ENCODE results near the gene SNX22.
A peak's percentile ranks its signal among the peaks of the same experiment; 100 is the strongest.

The SNX22 gene

GRCh38 chr15:64134345-64134829 lies 17.1 kb upstream of the SNX22 start:
- no peak for DNase-seq (ENCODE audit: low spot score)

- no peak for DNase-seq (ENCODE audit: low spot score)
These were observed 15.2 kb upstream of the SNX22 start for GRCh38 chr15:64136347-64136746.

- peak; percentile 25 for DNase-seq (ENCODE audit: low spot score)
These were observed 14.2 kb upstream of the SNX22 start for GRCh38 chr15:64137226-64137833.

DNA sequence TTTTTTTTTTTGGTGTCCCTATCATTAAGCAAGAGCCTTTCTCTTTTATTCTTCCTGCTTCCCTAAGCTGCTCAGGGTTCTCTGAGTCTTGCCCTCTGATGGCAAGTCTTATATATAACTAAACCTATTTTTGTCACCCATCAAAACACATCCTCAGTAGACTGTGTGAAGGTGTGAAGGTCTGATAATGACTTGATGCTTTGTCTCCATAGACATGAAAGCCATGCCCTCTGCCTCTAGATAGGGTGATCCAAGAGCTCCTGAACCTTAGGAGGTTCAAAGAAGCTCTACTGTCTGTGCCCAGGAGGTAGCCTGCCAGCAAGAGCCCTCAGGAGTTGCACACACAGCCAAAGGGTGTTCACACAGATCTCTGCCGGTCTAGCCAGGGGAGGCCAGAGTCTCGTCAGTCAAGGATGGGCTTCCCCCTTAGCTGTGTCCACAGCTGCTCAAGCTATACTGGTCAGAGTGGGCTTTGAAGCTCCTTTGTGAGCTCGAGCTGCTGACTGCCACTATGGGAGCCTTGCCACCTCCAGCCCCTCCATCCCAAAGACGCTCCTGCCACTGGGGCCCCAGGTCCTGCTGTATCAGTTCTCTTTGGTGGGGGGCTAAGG lies 13.1 kb upstream of the SNX22 start:
- DNase-seq (ENCODE audit: low spot score), result no peak

DNA sequence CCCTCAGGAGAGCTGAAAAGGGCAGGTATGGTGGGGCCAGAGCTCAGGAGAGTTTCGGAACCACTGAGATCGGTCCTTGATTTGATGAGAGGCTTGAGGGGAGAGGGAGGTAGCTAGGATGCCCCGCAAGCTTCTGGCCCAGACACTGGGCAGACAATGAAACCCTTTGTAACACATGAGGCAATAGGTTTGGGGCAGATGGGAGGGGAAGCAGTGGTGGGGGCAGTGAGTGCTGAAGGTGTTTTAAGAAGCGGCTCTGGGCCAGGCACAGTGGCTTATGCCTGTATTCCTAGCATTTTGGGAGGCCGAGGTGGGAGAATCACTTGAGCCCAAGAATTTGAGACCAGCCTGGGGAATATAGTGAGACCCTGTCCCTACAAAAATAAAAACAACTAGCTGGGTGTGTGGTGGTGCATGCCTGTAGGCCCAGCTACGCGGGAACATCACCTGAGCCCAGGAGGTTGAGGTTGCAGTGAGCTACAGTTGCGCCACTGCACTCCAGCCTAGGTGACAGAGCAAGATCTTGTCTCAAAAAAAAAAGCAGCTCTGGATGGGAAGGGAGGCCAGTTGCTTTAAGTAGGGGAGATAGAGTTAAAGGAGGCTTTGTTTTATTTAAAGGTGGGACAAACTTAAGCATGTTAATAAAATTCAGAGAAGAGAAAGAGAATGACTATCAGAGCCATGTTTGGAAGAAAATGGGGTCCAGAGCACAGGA lies 9.6 kb upstream of the SNX22 start:
- no peak for DNase-seq (ENCODE audit: low spot score)

- DNase-seq (ENCODE audit: low spot score), result no peak
These were observed 8.3 kb upstream of the SNX22 start for GRCh38 chr15:64143276-64143675.

- DNase-seq (ENCODE audit: low spot score), result no peak
These were observed 7.4 kb upstream of the SNX22 start for GRCh38 chr15:64144192-64144564.

DNA sequence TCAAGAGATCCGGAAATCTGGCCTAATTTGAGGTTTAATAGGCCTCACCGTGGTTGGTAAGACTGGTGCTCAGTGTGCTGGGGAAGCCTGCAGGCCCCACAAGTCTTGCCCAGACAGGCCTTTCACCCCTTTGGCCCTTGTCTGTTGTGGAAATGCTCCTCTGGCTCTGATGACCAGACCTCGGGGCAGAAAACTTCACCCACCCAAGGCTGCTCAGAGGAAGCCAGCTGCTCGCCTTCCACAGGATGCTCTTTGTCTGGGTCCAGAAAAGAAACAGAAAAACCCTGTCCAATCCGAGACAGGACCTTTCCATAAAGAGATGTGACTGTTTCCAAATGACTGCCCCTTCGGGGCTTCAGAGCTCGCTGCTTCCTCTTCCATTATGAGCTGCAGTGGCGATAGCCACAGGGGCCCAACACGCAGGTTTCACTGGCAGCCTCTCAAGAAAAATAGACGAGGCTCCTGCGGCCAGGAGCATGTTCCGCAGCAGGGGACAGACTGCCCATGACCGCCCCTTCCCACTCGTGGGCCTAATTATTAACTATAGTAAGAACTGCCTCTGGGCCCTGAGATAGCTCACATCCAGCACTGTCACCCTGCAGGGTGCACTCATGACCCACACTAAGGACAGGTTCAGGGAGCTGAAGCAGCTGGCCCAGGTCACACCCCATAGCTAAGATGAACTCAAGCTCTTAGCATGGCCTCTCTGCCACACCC lies 6.8 kb upstream of the SNX22 start:
- DNase-seq (ENCODE audit: low spot score), result no peak

DNA sequence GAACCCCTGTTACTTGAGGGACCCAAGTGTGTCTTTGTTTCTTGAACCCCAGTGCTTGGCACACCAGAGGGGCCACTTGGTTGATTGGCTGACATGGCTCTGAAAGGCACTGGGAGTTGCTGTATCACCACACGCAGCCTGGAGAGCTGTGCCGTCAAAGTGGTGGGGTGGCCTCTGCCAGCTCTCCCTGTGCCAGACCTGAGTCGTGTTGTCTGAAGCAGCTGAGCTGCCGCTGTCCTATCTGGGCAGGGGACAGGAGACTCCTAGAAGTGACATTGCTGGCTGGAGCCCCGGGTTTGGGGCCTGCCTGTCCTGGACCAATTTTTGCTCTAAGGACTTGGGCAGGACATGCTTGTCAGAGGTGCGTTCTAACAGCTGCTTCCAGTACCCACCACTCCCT lies 5.5 kb upstream of the SNX22 start:
- no peak for DNase-seq (ENCODE audit: low spot score)

DNA sequence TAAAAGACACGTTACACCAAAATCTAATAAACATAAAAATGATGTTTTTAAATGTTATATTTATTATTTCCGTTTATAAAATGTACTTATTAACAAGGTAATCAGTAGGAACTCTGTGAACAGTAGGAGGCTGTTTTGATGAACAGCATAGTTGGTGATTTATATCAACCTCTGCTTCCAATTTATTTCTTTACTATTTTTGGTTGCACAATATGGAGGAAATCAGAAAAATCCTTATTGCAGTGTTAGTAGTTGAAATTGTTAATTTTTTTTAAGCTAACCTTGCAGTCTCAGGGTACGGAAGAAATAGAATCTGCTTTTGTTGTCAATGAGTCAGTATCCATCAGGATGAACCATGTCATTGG lies 5.0 kb upstream of the SNX22 start:
- DNase-seq (ENCODE audit: low spot score), result no peak

GRCh38 chr15:64146885-64147681 lies 4.4 kb upstream of the SNX22 start:
- no peak for DNase-seq (ENCODE audit: low spot score)

DNA sequence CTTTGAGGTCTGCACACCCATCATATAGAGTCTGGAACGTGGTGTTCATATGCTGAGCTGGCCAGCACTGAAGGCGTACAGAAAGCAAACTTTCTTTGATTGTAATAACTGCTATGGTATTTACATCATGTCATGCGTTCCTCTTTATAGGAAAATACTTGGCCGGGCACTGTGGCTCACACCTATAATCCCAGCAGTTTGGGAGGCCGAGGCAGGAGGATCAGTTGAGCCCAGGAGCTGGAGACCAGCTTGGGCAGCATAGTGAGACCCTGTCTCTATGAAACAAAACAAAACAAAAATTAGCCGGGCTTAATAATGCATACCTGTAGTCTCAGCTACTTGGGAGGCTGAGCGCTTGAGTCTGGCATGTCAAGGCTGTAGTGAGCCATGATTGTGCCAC lies 3.4 kb upstream of the SNX22 start:
- DNase-seq (ENCODE audit: low spot score), result no peak

DNA sequence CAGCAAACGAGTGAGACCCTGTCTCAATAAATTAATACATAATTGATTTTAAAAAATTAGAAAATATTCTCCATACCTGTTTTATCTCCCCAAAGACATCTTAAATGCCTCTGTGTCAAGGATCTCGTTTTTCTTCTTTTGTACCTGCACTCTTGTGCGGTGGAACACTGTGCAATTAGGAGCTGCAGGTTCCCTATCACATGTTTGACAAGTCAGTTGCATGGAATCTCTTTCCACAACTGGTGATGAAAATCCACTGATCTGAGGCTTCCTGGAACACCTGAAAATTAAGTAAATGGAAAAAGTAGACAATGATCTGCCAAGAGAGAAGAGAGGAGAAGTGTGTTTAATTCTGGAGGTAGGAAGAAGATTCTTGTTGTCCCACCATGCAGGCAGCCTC lies 3.0 kb upstream of the SNX22 start:
- DNase-seq (ENCODE audit: low spot score), result no peak

DNA sequence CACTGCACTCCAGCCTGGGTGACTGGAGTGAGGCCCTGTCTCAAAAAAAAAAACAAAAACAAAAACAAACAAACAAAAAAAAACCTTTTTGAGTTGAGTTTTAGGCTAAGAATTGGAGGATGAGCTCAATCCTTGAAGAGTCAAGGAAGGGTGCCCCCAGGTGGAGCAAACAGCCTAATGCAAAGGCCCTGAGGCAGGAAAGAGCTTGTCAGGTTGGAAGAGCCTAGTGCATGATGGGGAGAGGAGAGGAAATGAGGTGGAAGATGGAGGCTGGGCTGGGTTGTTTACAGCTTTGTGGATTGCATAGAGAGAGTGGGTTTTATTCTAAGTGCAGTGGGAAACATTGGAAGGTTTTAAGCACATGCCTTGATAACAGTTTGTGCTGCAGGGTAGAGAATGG lies 2.1 kb upstream of the SNX22 start:
- DNase-seq (ENCODE audit: low spot score), result no peak

GRCh38 chr15:64149893-64150578 lies 1.5 kb upstream of the SNX22 start:
- DNase-seq (ENCODE audit: low spot score), result no peak

GRCh38 chr15:64152507-64153387 lies 1.2 kb downstream of the SNX22 start:
- DNase-seq (ENCODE audit: low spot score), result no peak

GRCh38 chr15:64153480-64154367 lies 2.2 kb downstream of the SNX22 start:
- DNase-seq (ENCODE audit: low spot score), result peak; percentile 93

DNA sequence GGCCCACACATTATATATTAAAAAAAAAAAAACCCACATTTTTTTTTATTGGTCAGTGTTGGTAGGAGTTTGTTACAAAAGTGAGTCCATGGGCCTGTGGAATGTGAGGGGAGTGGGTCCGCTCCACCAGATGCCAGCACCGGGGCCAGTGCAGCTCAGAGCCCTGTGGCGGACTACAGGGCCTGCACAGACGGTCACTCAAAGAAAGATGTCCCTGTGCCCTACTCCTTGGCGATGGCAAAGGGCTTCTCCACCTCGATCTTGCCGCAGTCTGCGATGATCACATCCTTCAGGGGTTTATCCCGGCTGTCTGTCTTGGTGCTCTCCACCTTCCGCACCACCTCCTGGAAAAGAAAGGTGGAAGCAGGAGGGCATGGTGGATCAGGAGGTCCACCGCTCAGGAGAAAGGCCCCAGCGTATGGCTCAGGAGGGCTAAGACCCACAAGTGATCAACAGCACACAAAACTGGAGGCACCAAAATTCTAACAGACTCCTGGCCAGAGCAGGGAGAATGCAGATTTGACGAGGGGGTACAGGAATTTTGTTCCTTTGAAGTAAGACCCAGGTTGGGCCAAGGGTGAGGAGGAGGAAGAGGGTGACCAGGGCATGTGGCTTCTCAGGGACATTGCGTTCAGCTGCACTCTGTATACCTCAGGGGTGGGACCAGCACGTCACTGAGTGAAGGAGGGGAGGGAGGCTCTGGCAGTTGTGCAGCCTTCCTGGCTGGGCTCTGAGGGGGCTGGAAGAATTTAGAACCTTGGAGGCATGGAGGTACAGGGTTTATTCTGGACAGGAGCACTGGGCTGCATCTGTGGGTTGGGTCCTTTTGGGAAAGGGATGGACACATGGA lies 4.5 kb downstream of the SNX22 start:
- DNase-seq (ENCODE audit: low spot score), result no peak

All from iPS-NIHi11 (cell line).